Stimulated activated CD4-positive, alpha-beta T cell treated with anti-CD3 and anti-CD28 coated beads, TNF-alpha, amount 100 ng/mL, for 48 hours (primary cell): Measurements from ENCODE around the gene OTUD1.

Experiments
- DNase-seq, 3 donors: peaks; one replicate each; pipeline ENCODE4 v3.0.0-alpha.2; 2020; ENCODE audit warnings: low read depth in 3 of 3

Gene OTUD1

GRCh38 chr10:23421397-23421796, 17.5 kb upstream of the OTUD1 start:
- no peak for DNase-seq

DNA sequence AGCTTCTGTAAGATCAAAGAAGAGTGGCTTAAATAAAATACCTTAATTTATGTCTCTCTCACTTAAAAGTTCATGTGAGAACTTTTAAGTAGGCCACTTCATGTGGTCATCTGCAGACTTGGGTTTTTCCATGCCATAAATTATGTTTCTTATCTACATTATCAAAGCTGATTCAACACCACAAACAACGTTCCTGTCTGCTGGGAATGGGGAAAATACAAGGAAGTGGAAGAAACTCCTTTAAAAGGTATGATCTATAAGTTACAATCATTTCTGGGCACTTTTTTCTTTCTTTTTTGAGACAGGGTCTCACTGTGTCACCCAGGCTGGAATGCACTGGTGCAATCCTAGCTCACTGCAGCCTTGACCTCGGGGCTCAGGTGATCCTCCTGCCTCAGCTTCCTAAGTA, 16.9 kb upstream of the OTUD1 start:
- DNase-seq, result no peak

- DNase-seq, result no peak
Measured at GRCh38 chr10:23432166-23432565, 6.7 kb upstream of the OTUD1 start.

DNA sequence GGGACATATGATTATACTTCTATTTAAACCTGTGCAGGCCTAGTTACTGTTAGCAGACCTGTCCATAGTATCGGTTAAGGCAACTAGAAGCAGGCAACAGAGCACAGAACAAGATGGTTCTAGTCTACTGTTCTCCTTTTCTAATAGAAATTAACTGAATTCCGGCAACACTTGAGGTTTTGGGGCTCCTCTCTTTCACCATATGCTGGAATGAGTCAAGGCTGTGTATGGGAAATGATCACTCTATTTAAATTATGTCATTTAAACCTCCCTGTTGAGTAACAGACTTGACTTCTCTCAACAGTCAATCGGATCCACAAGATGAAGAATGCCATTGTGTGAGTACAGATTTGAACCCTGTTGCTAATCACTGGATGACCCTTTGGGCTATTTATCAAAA, 6.2 kb upstream of the OTUD1 start:
- DNase-seq, result no peak

DNA sequence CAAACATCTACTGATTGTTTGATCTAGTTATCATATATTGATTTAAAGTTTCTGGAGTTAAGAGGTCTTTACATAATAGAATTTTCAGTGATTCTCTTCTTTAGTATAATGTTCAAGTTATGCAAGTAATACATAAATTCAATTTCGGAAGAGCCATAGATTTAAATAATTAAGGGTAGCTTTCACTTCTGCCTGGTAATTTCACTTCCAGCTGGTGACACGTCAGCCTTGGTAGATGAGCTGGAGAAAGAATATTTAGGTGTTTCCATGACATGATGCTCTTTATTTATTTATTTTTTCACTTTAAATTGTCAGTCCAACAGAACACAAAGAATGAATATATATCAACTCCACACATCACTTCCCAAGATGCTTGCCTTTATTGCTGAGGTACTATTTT, 5.2 kb upstream of the OTUD1 start:
- DNase-seq, result no peak

- no peak for DNase-seq
Measured at GRCh38 chr10:23435378-23435777, 3.5 kb upstream of the OTUD1 start.

GRCh38 chr10:23436983-23437382, 1.9 kb upstream of the OTUD1 start:
- no peak for DNase-seq

DNA sequence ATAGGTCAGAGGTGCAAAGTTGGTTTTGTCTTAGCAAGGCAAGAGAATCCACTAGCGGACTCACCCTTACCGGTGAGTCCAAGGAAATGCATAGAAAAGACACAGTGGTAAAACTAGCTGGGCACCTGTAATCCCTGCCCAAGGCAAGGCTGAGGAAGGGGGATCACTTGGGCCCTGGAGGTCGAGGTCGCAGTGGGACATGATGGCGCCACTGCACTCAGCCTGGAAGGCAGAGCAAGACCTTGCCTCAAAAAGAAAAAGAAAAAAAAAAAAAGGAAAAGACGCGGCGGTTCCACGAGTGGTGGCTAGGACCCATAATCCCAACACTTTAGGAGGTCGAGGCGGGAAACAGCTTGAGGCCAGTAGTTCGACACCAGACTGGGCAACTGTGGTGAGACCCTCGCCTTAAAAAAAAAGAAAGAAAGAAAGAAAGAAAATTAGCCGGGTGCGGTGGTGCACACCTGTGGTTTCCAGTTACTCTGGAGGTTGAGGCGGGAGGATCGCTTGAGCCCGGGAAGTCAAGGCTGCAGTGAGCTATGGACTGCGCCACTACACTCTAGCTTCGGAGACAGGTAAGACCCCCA, 820 bp upstream of the OTUD1 start:
- DNase-seq, result no peak

DNA sequence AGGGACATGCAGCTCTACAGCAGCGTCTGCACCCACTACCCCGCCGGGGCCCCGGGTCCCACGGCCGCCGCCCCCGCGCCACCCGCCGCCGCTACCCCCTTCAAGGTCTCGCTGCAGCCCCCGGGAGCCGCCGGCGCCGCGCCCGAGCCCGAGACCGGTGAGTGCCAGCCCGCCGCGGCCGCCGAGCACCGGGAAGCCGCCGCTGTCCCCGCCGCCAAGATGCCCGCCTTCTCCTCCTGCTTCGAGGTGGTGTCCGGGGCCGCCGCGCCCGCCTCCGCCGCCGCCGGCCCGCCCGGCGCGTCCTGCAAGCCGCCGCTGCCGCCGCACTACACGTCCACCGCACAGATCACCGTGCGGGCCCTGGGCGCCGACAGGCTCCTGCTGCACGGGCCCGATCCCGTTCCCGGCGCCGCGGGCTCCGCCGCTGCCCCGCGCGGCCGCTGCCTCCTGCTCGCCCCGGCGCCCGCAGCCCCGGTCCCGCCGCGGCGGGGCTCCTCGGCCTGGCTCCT, 631 bp downstream of the OTUD1 start:
- DNase-seq, result peak in 1 of 3 donors; percentile 40

GRCh38 chr10:23439961-23440889, 1.4 kb downstream of the OTUD1 start:
- peak in 1 of 3 donors; percentile 24 for DNase-seq

DNA sequence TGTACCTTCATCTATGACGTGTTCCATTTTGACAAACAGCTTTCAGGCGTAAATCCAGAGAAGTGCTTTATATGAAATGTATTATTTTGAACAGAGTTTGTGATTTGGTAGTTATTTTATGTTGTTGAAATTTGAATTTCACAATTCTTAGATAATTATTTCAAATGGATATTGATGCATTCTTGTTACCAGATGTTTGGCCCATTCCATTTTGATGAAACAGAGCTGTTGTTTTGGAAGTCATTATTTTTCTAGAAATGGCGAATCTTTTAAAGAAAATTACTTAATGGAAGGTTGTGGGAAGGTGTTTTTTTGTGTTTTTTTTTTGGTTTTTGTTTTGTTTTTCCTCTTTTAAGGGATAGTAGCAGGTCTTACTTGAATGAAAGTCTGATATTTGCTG, 2.4 kb downstream of the OTUD1 start:
- DNase-seq, result no peak

- no peak for DNase-seq
Measured at GRCh38 chr10:23442936-23443335, 4.1 kb downstream of the OTUD1 start.

- no peak for DNase-seq
Measured at GRCh38 chr10:23445591-23445990, 6.7 kb downstream of the OTUD1 start.

DNA sequence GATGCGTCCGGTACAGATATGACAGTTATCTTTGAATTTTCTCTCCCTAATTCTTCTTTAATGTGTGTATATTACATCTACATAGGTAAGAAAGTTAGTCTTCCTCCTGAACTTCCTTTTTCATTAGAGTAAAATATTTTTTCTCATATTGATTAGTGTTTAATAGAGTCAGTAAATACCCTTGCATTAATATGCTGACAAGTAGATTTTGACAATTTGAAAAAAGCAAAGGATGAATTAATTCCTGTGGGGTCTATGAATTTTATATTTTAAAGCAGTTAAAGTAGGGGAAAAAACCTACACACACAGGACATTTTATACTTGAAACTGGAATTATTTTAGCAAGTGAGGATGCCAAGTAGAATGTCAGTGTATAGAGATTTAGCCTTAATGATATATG, 9.4 kb downstream of the OTUD1 start:
- DNase-seq, result no peak

DNA sequence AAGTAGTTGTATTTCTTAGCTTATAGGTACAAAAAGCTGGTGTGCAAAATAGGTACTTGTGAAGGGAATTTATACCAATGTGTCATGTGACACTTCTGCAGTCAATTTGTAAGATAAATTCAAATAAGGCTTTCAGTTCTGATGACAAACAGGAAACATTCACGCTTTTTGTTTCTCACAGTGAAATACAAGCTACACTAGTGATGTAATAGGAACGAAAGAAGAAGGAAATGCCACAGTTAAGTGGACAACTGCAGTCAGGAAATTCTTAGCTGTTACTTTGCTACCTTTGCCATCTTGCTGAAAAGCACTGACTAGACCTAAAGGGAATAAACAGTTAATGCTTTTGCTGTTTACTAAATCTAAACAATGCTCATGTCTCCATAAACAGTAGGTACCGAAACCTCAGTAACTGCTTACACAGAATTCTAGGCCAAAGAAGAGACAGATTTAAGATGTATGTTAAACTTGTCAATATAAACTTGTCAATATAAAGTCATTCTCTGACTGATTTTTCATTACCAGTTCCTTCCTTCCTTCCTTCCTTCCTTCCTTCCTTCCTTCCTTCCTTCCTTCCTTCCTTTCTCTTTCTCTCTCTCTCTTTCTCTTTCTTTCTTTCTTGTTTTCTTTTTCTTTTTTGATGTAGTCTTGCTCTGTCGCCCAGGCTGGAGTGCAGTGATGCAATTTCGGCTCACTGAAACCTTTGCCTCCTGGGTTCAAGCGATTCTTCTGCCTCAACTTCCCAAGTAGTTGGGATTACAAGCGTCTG, 10.1 kb downstream of the OTUD1 start:
- no peak for DNase-seq

DNA sequence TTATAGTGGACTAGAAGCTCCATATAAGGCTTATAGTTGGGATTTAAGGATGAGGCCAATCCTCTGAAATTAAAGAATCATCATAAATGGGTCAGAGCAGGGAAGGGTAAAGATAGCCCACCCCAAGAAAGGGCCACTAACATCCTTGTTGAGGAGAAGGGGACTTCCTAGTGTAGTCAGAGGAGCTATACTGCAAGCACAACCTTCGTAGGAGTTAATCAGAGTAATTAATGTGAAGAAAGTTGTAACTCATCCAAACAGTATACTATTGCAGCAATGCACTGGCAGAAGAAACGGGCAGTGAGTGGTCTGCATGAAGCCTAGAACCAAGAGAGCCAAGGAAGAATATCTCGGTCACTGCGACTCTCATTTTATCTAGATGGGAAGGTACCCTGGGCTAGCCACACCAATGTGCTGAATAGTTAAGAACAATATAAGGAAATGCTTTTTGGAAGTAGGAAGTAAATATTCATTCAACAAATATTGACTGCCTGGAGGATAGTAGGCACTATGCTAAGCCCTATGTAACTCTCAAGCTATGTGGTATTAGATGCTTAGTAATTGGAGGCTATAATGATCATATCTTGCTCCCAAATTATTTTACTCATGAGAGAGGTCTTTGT, 13.3 kb downstream of the OTUD1 start:
- DNase-seq, result no peak

- no peak for DNase-seq
Measured at GRCh38 chr10:23453465-23453864, 14.6 kb downstream of the OTUD1 start.

- DNase-seq, result no peak
Measured at GRCh38 chr10:23457632-23458417, 18.9 kb downstream of the OTUD1 start.

- DNase-seq, result no peak
Measured at GRCh38 chr10:23459308-23459939, 20.5 kb downstream of the OTUD1 start.

DNA sequence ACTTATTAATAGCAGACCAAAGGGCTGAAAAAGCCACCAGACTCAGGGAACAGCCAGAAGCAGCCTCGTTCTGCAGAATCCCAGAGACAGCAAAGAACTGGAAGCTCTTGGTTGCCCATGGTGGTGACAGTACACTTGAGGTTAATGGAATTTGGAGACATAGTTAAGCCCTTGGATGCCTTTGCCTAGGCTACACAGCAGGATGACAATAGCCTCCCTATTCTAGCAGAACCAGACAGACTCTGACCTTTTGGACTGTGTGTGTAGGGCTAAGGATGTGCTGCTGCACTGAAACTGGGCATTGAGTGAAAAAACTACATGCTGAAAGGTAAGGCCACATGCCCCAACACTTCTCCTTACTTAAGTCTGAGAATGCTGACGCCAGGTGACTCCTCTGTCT, 22.7 kb downstream of the OTUD1 start:
- DNase-seq, result no peak

GRCh38 chr10:23467012-23467411, 28.1 kb downstream of the OTUD1 start:
- DNase-seq, result no peak
